Activated CD4-positive, CD25-positive, alpha-beta regulatory T cell treated with anti-CD3 and anti-CD28 coated beads, Interleukin-2, amount 50 U/mL, for 72 hours (primary cell): Measurements from ENCODE around the gene ESYT1.

Experiments
- DNase-seq: peaks from one replicate; pipeline ENCODE4 v3.0.0; 2021

The ESYT1 gene

GRCh38 chr12:56127888-56128669 lies at the start of gene ESYT1:
Gene ESYT1, plus strand, starts transcription at chr12:56128267. Its CDS starts 53 bp downstream, at chr12:56128320.
- DNase-seq: peak; percentile 90

- no peak for DNase-seq
Observed at GRCh38 chr12:56078427-56078826, 49.6 kb upstream of the ESYT1 start.

- DNase-seq: peak; percentile 64
Observed at GRCh38 chr12:56078931-56079722, 48.9 kb upstream of the ESYT1 start.

GRCh38 chr12:56079723-56080555 lies 48.1 kb upstream of the ESYT1 start, which contains the start of gene ERBB3:
Gene ERBB3, plus strand, starts transcription at chr12:56080165. Its CDS starts 136 bp downstream, at chr12:56080301.
- peak; percentile 58 for DNase-seq

- DNase-seq: no peak
Observed at GRCh38 chr12:56080556-56081138, 47.4 kb upstream of the ESYT1 start.

GRCh38 chr12:56081393-56082347 lies 46.4 kb upstream of the ESYT1 start:
- no peak for DNase-seq

GRCh38 chr12:56082382-56082781 lies 45.7 kb upstream of the ESYT1 start:
- no peak for DNase-seq

GRCh38 chr12:56082967-56083366 lies 45.1 kb upstream of the ESYT1 start:
- DNase-seq: no peak

GRCh38 chr12:56084958-56085543 lies 43.0 kb upstream of the ESYT1 start:
- no peak for DNase-seq

- DNase-seq: no peak
Observed at GRCh38 chr12:56086096-56086495, 42.0 kb upstream of the ESYT1 start.

GRCh38 chr12:56086608-56087007 lies 41.5 kb upstream of the ESYT1 start:
- DNase-seq: no peak

GRCh38 chr12:56087220-56087619 lies 40.8 kb upstream of the ESYT1 start:
- no peak for DNase-seq

GRCh38 chr12:56097738-56098137 lies 30.3 kb upstream of the ESYT1 start:
- no peak for DNase-seq

- no peak for DNase-seq
Observed at GRCh38 chr12:56098592-56098991, 29.5 kb upstream of the ESYT1 start.

- DNase-seq: no peak
Observed at GRCh38 chr12:56099787-56100186, 28.3 kb upstream of the ESYT1 start.

GRCh38 chr12:56101045-56101444 lies 27.0 kb upstream of the ESYT1 start:
- no peak for DNase-seq

- DNase-seq: no peak
Observed at GRCh38 chr12:56102683-56103065, 25.4 kb upstream of the ESYT1 start.

- DNase-seq: no peak
Observed at GRCh38 chr12:56103066-56103711, 24.9 kb upstream of the ESYT1 start.

- no peak for DNase-seq
Observed at GRCh38 chr12:56103823-56104108, 24.3 kb upstream of the ESYT1 start.

- peak; percentile 93 for DNase-seq
Observed at GRCh38 chr12:56104109-56104814, 23.8 kb upstream of the ESYT1 start, which contains the start of gene PA2G4. Gene PA2G4, plus strand, starts transcription at chr12:56104559. Its CDS starts 179 bp downstream, at chr12:56104738.
